NCI-H345 treated with DMSO at 0.1 percent for 48 hours (cell line): ENCODE results near the gene ST6GALNAC3.

Experiments used
- DNase-seq: peaks from one replicate; lab custom pipeline; 2025; ENCODE audit not compliant: unreplicated experiment; lab: John Stamatoyannopoulos, UW

The ST6GALNAC3 gene

DNA sequence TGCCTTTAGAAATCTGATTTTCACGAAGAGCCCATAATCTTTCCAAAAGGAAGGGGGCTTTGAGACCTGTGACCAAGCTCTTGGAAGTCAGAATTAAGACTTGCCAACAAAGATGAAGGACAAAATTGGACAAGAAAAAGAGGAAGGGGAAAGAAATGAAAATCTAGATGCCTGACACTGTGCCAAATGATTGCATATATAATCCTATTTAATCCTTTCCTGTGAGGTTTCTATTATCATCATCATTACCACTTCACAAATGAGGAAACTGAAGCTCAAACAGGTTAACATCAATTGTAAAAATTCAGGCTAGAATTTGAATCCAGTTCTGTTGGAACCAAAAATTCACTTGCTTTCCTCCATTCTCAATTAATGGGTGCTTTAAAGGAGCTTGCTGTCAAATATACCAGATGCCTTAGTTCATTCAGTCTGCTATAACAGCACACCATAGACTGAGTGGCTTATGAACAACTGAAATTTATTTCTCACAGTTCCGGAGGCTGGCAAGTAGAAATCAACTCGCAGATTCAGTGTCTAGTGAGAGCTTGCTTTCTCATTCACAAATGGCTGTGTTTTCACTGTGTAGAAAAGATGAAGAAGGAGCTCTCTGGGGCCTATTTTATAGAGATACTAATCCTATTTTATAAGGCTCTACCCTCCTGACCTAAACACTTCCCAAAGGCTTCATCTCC lies 595.2 kb downstream of the ST6GALNAC3 start:
- no peak for DNase-seq

DNA sequence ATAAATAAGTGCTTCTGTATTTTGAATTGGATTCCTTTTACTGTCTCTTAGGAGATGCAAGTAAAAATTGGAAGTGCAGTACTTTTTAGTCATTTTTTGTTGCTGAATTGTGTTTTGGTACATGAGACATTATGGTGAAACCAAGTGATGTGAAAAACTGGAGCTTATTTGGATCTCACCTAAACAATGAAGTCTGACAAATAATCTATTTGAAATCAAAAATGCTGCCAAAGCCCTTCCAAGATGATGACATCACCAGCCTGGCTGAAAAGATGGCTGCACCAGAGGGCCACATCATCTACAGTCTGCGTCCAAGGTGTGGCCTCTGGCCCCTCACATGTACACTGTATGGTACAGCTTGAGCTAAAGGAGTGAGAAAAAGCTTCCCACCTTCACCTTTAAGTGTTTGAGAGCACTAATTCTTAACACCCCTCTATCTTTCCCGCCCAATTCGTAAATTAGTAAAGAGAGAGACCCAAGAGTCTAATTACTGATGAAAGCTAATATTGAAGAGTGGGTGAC lies 600.2 kb downstream of the ST6GALNAC3 start:
- no peak for DNase-seq

GRCh38 chr1:76677416-76678405 lies 603.2 kb downstream of the ST6GALNAC3 start:
- DNase-seq: no peak

GRCh38 chr1:76679534-76680152 lies 605.1 kb downstream of the ST6GALNAC3 start:
- no peak for DNase-seq

DNA sequence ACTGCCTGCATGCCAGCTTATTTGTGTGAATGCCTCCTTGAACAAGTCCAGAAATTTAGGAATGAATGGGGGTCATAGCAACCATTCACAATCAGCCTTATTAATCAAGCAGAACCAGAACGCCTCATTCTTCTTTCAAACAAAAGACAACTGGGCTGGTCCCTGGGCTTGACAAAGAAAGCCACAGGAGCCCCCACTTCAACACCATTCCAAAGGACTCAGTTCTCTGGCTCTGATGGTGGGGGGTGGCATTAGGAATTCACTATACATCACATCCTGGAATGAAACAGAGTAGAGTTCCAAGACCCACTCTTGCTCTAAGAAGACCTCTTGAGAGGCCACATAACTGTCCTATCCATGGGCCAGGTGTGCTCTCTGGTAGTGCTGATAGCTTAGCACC lies 606.1 kb downstream of the ST6GALNAC3 start:
- no peak for DNase-seq

DNA sequence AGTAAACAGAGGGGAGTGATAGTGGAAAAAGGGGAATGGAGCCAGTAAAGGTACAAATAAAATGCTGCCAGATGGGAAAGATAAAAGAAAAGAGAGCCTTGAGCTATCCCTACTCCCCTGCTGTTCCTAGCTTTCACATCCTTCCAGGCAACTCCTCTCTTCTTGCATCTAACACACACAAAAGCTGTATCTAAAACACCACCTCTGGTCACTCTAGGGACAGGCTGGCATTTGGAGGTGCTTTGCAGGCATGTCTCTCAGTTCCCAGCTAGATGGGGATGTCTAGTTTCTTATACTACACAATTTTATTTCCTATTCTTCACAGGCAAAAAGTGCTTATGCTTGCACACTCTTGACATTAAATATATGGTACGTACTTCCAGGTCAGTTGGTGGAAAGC lies 607.6 kb downstream of the ST6GALNAC3 start:
- no peak for DNase-seq
